Activated T-cell treated with anti-CD3 and anti-CD28 coated beads, Interleukin-2, amount 50 U/mL, for 4 hours (primary cell): Measurements from ENCODE around the gene PGPEP1. TPM values are rescaled to one million over a fixed set of nuclear protein-coding genes. Genes with fewer than 3 reads are reported as not detected.

ENCODE experiments used
- ATAC-seq, 2 donors: fragments of 200-7000 bp; cut with Tn5 transposase; one replicate each; pipeline ENCODE4 v1.10.0; 2021
- DNase-seq: peaks from one replicate; pipeline ENCODE4 v3.0.0-alpha.2; 2020
- H3K27me3 Mint-ChIP-seq: one replicate; pipeline ENCODE4 v1.8.0; 2021; ENCODE audit warnings: low read depth, mixed read lengths
- H3K36me3 Mint-ChIP-seq: one replicate; pipeline ENCODE4 v1.8.0; 2022; ENCODE audit warnings: mixed read lengths; ENCODE audit not compliant: insufficient read depth
- H3K4me1 Mint-ChIP-seq: one replicate; pipeline ENCODE4 v1.8.0; 2021; ENCODE audit warnings: low read depth, mixed read lengths
- H3K4me3 Mint-ChIP-seq: one replicate; pipeline ENCODE4 v1.8.0; 2021; ENCODE audit warnings: mild to moderate bottlenecking, moderate library complexity, mixed read lengths
- H3K9me3 Mint-ChIP-seq: one replicate; pipeline ENCODE4 v1.8.0; 2021; ENCODE audit warnings: mixed read lengths
- total RNA-seq, 3 donors: library from RNA; stranded (reverse); gene quantifications; one replicate each; pipeline ENCODE4 v1.2.1, GENCODE V29; 2021

PGPEP1 gene
- total RNA-seq, 3 donors from 2014 or later, result 12.8 to 14.7 (median 13.0) TPM

GRCh38 chr19:18415178-18415867 is 74.9 kb downstream of the PGPEP1 start:
- no peaks in the 10 kb centered on the region for H3K9me3 Mint-ChIP-seq
- ATAC-seq (no peak), DNase-seq (no peak)
- H3K27me3 Mint-ChIP-seq, result peaks cover 22% of the 10 kb centered on the region
- no peaks in the 10 kb centered on the region for H3K36me3 Mint-ChIP-seq
- peak overlapping the region; percentile 42 for H3K4me3 Mint-ChIP-seq
- H3K4me1 Mint-ChIP-seq, result peaks cover 41% of the 10 kb centered on the region

DNA sequence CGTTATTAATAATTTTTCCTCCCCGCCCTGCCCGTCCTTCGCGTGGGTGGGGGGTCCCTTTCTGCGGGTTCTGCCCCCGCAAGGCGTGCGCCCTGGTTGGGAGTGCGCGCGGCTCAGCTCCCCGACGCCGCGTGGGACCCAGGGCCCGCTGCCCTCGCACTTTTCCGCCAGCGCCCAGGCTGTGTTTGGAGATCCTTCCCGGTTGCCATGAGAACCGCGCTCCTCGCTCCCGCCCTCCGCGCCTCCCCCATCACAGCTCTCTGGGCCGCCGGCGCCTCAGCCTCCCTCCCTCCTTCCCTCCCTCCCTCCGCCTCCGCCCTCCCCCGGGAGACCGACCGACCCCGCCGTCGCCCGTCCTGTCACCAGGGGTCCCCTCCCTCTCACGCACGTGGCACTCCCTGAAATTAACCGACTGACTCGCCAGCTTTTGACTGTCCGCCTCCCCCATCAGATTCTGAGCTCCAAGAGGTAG is 76.4 kb downstream of the PGPEP1 start:
- Mint-ChIP-seq H3K27me3 (peaks cover 22% of the 10 kb centered on the region), H3K4me1 (peaks cover 52% of the 10 kb centered on the region), H3K4me3 (peak overlapping the region; percentile 73), H3K9me3 (no peaks in the 10 kb centered on the region), H3K36me3 (no peaks in the 10 kb centered on the region)
- ATAC-seq, result peak; percentile 6 to 8
- DNase-seq, result peak; percentile 49

DNA sequence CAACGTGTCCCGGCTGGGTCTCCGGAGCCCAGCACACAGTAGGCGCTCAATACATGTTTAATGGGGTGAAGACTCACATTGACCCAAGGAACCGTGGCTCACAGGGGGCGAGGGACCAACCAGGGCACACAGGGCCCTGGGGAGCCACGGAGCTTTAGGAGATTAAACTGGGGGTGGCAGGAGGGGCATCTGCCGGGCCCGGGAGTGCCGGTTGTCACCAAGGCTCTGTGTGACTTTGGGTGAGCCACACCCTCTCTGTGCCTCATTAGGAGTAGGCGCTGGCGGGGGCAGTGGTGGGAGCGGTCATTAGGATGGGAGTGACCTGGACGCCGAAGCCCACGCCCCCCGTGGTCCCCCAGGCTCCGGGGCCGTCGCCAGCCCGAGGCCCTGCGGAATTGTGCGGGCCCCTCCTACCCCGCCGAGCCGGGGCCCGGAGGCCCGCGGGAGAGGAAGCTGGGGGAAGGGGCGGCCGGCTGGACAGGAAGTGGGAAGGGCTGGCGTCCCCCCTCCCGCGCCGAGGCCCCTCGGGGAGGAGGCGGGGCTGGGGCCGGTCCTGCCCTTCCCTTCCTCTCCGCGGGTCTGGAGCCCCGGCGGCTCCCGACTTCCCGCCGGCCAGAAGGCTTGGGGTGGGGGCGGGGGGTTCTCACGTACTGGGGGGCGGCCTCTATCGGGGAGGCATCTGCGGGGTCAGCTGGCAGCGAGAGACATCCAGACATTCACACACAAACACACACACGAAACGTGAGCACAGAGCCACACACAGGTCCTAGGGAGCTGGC is 77.0 kb downstream of the PGPEP1 start:
- no peak for DNase-seq
- Mint-ChIP-seq H3K4me1 (peaks cover 58% of the 10 kb centered on the region), H3K9me3 (no peaks in the 10 kb centered on the region), H3K27me3 (peaks cover 22% of the 10 kb centered on the region), H3K4me3 (peak overlapping the region; percentile 78), H3K36me3 (no peaks in the 10 kb centered on the region)
- ATAC-seq, result no peak

DNA sequence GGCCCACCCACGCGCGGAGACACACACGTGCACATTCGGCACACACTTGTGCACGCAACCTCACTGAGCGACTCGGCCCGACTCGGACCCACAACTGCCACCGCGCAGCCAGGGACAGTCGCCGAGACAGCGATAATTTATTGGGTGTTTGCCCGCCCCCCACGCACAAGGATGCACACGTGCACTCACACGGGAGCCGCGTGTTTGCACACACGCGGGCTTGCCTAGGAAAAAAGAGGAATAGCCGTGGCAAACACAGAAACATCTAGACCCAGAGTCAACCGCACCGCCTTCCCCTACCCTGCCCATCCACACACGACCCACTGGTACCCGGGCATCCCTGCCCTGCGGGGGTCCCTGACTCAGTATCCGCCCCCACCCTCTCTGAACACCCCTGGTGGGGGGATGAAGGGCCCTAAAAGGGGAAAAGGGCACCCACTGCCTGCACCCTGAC is 77.7 kb downstream of the PGPEP1 start:
- Mint-ChIP-seq H3K9me3 (no peaks in the 10 kb centered on the region), H3K36me3 (no peaks in the 10 kb centered on the region), H3K4me1 (peaks cover 64% of the 10 kb centered on the region), H3K27me3 (peaks cover 16% of the 10 kb centered on the region), H3K4me3 (peak overlapping the region; percentile 78)
- DNase-seq, result no peak
- no peak for ATAC-seq

DNA sequence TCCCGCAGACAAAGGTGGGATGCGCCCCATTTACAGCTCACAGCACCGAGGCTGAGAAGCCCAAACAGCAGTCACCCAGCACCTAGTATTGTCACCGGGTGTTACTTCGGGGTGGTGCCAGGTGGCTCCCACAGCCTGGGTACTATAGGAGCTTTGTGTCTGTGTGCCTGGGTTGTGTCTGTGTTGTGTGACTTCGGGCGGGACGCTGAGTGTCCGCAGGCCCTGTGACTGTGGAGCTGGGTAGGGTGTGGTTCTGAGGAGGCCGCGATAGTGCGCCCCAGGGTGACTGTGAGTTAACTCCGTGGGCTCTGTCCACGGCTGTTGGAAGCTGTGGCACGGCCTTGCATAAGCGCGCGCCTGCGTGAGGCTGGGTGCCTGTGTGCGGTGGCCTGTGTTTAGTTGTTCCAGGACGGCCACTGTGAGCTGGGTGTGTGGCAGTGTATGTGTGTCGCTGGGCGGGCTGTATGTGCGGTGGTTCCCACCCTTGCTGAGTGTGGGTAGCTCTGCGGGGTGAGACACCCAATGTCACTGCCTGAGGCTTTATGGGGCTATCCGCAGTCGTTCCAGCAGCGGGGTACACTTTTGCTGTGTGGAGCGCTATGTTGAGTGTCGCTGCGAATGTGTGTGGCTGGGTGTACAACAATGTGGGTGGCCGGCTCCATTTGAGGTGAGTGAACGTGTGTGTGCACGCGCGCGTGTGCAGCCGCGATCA is 78.2 kb downstream of the PGPEP1 start:
- DNase-seq (no peak), ATAC-seq (peak; percentile 25 to 27)
- H3K4me3 Mint-ChIP-seq, result peak overlapping the region; percentile 78
- peaks cover 16% of the 10 kb centered on the region for H3K27me3 Mint-ChIP-seq
- H3K36me3 Mint-ChIP-seq, result no peaks in the 10 kb centered on the region
- peaks cover 70% of the 10 kb centered on the region for H3K4me1 Mint-ChIP-seq
- no peaks in the 10 kb centered on the region for H3K9me3 Mint-ChIP-seq

- peak; percentile 67 for ATAC-seq
- H3K4me3 Mint-ChIP-seq, result peak within 1 kb of the TSS; percentile 91
- peaks cover 14% of the 10 kb centered on the region for H3K27me3 Mint-ChIP-seq
- H3K9me3 Mint-ChIP-seq, result no peaks in the 10 kb centered on the region
- peak; percentile 54 for DNase-seq
- H3K36me3 Mint-ChIP-seq, result no peaks in the 10 kb centered on the region
- H3K4me1 Mint-ChIP-seq, result peaks cover 72% of the 10 kb centered on the region
These were observed 78.8 kb downstream of the PGPEP1 start, which contains the start of gene SSBP4 for GRCh38 chr19:18419195-18419698. Gene SSBP4 (plus strand): TSS chr19:18419398. CDS start chr19:18419649, 251 bp downstream.

Other genes starting within 250 kb of the PGPEP1 start
- gene MAST3, start 242.8 kb upstream of the PGPEP1 start, total RNA-seq, result 10 to 100 TPM; 10.4 to 11.1 (median 10.7) TPM
- gene PIK3R2, start 187.4 kb upstream of the PGPEP1 start, total RNA-seq, result 10 to 100 TPM; 16.5 to 21.4 (median 19.6) TPM
- gene IFI30, start 166.8 kb upstream of the PGPEP1 start, total RNA-seq, result 10 to 100 TPM; 13.6 to 36.7 (median 13.8) TPM
- 10 to 100 TPM; 33.9 to 39.7 (median 35.7) TPM for gene MPV17L2, start 147.4 kb upstream of the PGPEP1 start, total RNA-seq
- 1 to 10 TPM; 3.6 to 8.0 (median 6.6) TPM for gene RAB3A, start 136.6 kb upstream of the PGPEP1 start, total RNA-seq
- gene PDE4C, start 114.2 kb upstream of the PGPEP1 start, total RNA-seq, result not detected
- under 1 TPM; 0.35 to 0.42 (median 0.38) TPM for gene IQCN, start 66.1 kb upstream of the PGPEP1 start, total RNA-seq
- 100 to 1,000 TPM; 232 to 244 (median 242) TPM for gene JUND, start 59.0 kb upstream of the PGPEP1 start, total RNA-seq
- 100 to 1,000 TPM; 209 to 254 (median 230) TPM for gene LSM4, start 17.5 kb upstream of the PGPEP1 start, total RNA-seq
- under 1 TPM; 0.53 to 0.71 (median 0.56) TPM for gene GDF15, start 45.6 kb downstream of the PGPEP1 start, total RNA-seq
- not detected for gene LRRC25, start 57.0 kb downstream of the PGPEP1 start, total RNA-seq
- 100 to 1,000 TPM; 119 to 155 (median 135) TPM for gene SSBP4, start 78.8 kb downstream of the PGPEP1 start, total RNA-seq
- 10 to 100 TPM; 10.2 to 16.6 (median 14.4) TPM for gene ISYNA1, start 97.5 kb downstream of the PGPEP1 start, total RNA-seq
- 10 to 100 TPM; 25.6 to 32.5 (median 28.8) TPM for gene ELL, start 181.5 kb downstream of the PGPEP1 start, total RNA-seq
- 100 to 1,000 TPM; 155 to 163 (median 155) TPM for gene FKBP8, start 203.0 kb downstream of the PGPEP1 start, total RNA-seq
- gene KXD1, start 217.3 kb downstream of the PGPEP1 start, total RNA-seq, result 100 to 1,000 TPM; 112 to 129 (median 126) TPM
- 1,000 to 10,000 TPM; 1,928 to 2,027 (median 1,945) TPM for gene UBA52, start 231.3 kb downstream of the PGPEP1 start, total RNA-seq
- 100 to 1,000 TPM in 2 of 3 donors, 10 to 100 TPM in 1; 99.7 to 139 (median 119) TPM for gene REX1BD, start 248.2 kb downstream of the PGPEP1 start, total RNA-seq